A549 (cell line): ENCODE results near the gene OBP2A. TPM values are rescaled to one million over a fixed set of nuclear protein-coding genes. Genes with fewer than 3 reads are reported as not detected.

Experiments used
- ATAC-seq, 2 experiments: fragments of 200-7000 bp in 1 of 2; fragments of >200 bp in 1 of 2; cut with Nextera tagmentation in 1 of 2; cut with Tn5 transposase in 1 of 2; 3 replicates each; pipeline versions ENCODE4 v1.8.0 to v1.9.1; 2018 to 2020; ENCODE audit warnings: mild to moderate bottlenecking in 1 of 2, moderate library complexity in 1 of 2
- CTCF ChIA-PET: fragments of 300-600 bp; sonication (Branson Sonifier 250); formaldehyde crosslinking; extraction: SDS; loops from one replicate; lab custom pipeline; 2021; ENCODE audit warnings: antibody characterized with exemption, inconsistent platforms; lab: Yijun Ruan, JAX
- POLR2A ChIA-PET: fragments of 350-600 bp; formaldehyde crosslinking; extraction: SDS; loops from one replicate; lab custom pipeline; 2021; ENCODE audit warnings: antibody characterized with exemption, inconsistent platforms; lab: Yijun Ruan, JAX
- DNase-seq, 2 experiments: peaks; one replicate each; pipeline versions ENCODE4 v3.0.0 to v3.0.0-alpha.2; 2011 to 2016; ENCODE audit warnings: low read depth in 1 of 2, low spot score in 1 of 2
- FAIRE-seq: peaks from 2 replicates; lab custom pipeline; 2011; peaks lifted over from hg19 to GRCh38; lab: Jason Lieb, UNC
- H3K27ac ChIP-seq, 2 experiments: fragments of >200 bp; sonication (Bioruptor Twin); formaldehyde crosslinking; 3 replicates each; pipeline ENCODE4 v1.5.1; 2016 to 2017
- H3K4me1 ChIP-seq: fragments of >200 bp; sonication (Bioruptor Twin); formaldehyde crosslinking; 3 replicates; pipeline ENCODE4 v1.6.1; 2016
- H3K4me2 ChIP-seq: fragments of >200 bp; sonication (Bioruptor Twin); formaldehyde crosslinking; 3 replicates; pipeline ENCODE4 v1.6.1; 2016
- H3K4me3 ChIP-seq: fragments of >200 bp; sonication (Bioruptor Twin); formaldehyde crosslinking; 3 replicates; pipeline ENCODE4 v1.5.1; 2016
- H3K9me3 ChIP-seq: fragments of >200 bp; sonication (Bioruptor Twin); formaldehyde crosslinking; 3 replicates; pipeline ENCODE4 v1.6.1; 2016
- BCL3 ChIP-seq: fragments of >200 bp; sonication (Bioruptor Twin); formaldehyde crosslinking; IDR thresholded peaks from 3 replicates; pipeline ENCODE4 v1.6.1; 2016
- CHD4 ChIP-seq: fragments of 200-600 bp; sonication (generic); IDR thresholded peaks from 2 replicates; pipeline ENCODE4 v1.6.1; 2016; ENCODE audit warnings: antibody characterized with exemption, mild to moderate bottlenecking, borderline replicate concordance
- CTCF ChIP-seq: fragments of >200 bp; sonication (Bioruptor Twin); formaldehyde crosslinking; IDR thresholded peaks from 3 replicates; pipeline ENCODE4 v1.5.1; 2016
- E2F6 ChIP-seq: IDR thresholded peaks from 2 replicates; pipeline ENCODE4 v1.6.1; 2012; ENCODE audit warnings: low read depth, borderline replicate concordance
- EHF ChIP-seq: fragments of 250-450 bp; sonication (Bioruptor Pico); IDR thresholded peaks from 2 replicates; pipeline ENCODE4 v1.5.0; 2020; ENCODE audit warnings: mild to moderate bottlenecking
- ELK1 ChIP-seq: fragments of 150-350 bp; IDR thresholded peaks from 2 replicates; pipeline ENCODE4 v1.6.1; 2014; ENCODE audit warnings: low read depth, mild to moderate bottlenecking, low read length
- ESRRA ChIP-seq: fragments of 150-350 bp; IDR thresholded peaks from 2 replicates; pipeline ENCODE4 v1.6.1; 2014; ENCODE audit warnings: mild to moderate bottlenecking, low read length, borderline replicate concordance
- FOSB ChIP-seq: fragments of 250-450 bp; sonication (Bioruptor Pico); IDR thresholded peaks from 2 replicates; pipeline ENCODE4 v1.5.0; 2020; ENCODE audit warnings: mild to moderate bottlenecking, moderate library complexity
- FOSL2 ChIP-seq, 2 experiments: fragments of 450-650 bp in 1 of 2; fragments of >200 bp in 1 of 2; sonication (Bioruptor Twin) in 1 of 2; formaldehyde crosslinking; IDR thresholded peaks; 2 replicates each; pipeline versions ENCODE4 v1.5.0 to v1.6.1; 2016 to 2020; ENCODE audit warnings: mild to moderate bottlenecking in 1 of 2, moderate library complexity in 1 of 2
- GATA3 ChIP-seq: IDR thresholded peaks from 2 replicates; pipeline ENCODE4 v1.6.1; 2012; ENCODE audit warnings: borderline replicate concordance
- HOXA7 ChIP-seq: fragments of 250-450 bp; sonication (Bioruptor Pico); IDR thresholded peaks from 2 replicates; pipeline ENCODE4 v1.5.0; 2020; ENCODE audit warnings: mild to moderate bottlenecking, moderate library complexity
- JUN ChIP-seq, 2 experiments: fragments of >200 bp; sonication (Bioruptor Twin); formaldehyde crosslinking; IDR thresholded peaks; 2 replicates in 1 of 2; 3 replicates in 1 of 2; pipeline ENCODE4 v1.6.1; 2016 to 2017
- KDM5A ChIP-seq: fragments of 200-600 bp; sonication (generic); IDR thresholded peaks from 2 replicates; pipeline ENCODE4 v1.6.1; 2016; ENCODE audit warnings: antibody characterized with exemption, mild to moderate bottlenecking
- MAFK ChIP-seq: fragments of 450-650 bp; IDR thresholded peaks from 2 replicates; pipeline ENCODE4 v1.6.1; 2014; ENCODE audit not compliant: partially characterized antibody
- PBX3 ChIP-seq: IDR thresholded peaks from 2 replicates; pipeline ENCODE4 v1.6.1; 2012
- POLR2AphosphoS2 ChIP-seq: conservative IDR thresholded peaks from 2 replicates; pipeline ENCODE4 v1.6.1; 2012; ENCODE audit warnings: low read length, improper control_type of control experiment, inconsistent platforms
- RARB ChIP-seq: fragments of 250-450 bp; sonication (Bioruptor Pico); IDR thresholded peaks from 2 replicates; pipeline ENCODE4 v1.8.0; 2021; ENCODE audit warnings: mild to moderate bottlenecking, moderate library complexity
- RCOR1 ChIP-seq: fragments of 150-350 bp; IDR thresholded peaks from 2 replicates; pipeline ENCODE4 v1.6.1; 2014; ENCODE audit warnings: antibody characterized with exemption, low read length, low read depth
- SREBF2 ChIP-seq: fragments of 450-650 bp; IDR thresholded peaks from 2 replicates; pipeline ENCODE4 v1.6.1; 2014; ENCODE audit warnings: mild to moderate bottlenecking, moderate library complexity
- ZFP36 ChIP-seq: fragments of 450-650 bp; IDR thresholded peaks from 2 replicates; pipeline ENCODE4 v1.6.1; 2014; ENCODE audit warnings: borderline replicate concordance; ENCODE audit not compliant: partially characterized antibody
- WGBS: methylation state at CpG from one replicate; pipeline ENCODE4 v1.1.6; 2017; ENCODE audit errors: missing lambda C conversion rate; 5-methylcytosine and 5-hydroxymethylcytosine counted together
- polyA plus RNA-seq, 4 experiments: library from polyadenylated mRNA; depleted of rRNA in 3 of 4; stranded (reverse); fragments of >200 nt; fragmentation: RNase III in 1 of 4; extraction: RNeasy Plus Mini Kit Qiagen cat#74134 plus additional on column Dnase treatment in 1 of 4; gene quantifications; 2 replicates in 3 of 4; 3 replicates in 1 of 4; pipeline ENCODE4 v1.2.3, GENCODE V29; 2011 to 2017

OBP2A gene
- polyA plus RNA-seq, 2 of the 4 experiments (the other 2 are of a cell fraction) = not detected

- 66% methylated on average over 9 of the region's 14 CpGs for WGBS
- no peak for FAIRE-seq
Observed at GRCh38 chr9:135551031-135551430, 5.1 kb downstream of the OBP2A start.

GRCh38 chr9:135551456-135551855, 5.5 kb downstream of the OBP2A start:
- WGBS = 69% methylated on average over 11 of the region's 13 CpGs
- no peak for FAIRE-seq
- no peak overlapping the region for H3K4me3 ChIP-seq
- no peak for ATAC-seq
- H3K4me2 ChIP-seq = no peak overlapping the region
- CTCF ChIA-PET = interaction anchor here (0.6 to 1.8 kb wide), 5 partner anchors 11 to 110 kb away, joined by 3 to 4 read pairs (median 3); no protein-coding TSS in a partner anchor
- H3K9me3 ChIP-seq = no peaks in the 10 kb centered on the region
- no peak for DNase-seq
- TF ChIP-seq KDM5A (no peak), ELK1 (no peak), FOSB (CRISPR knock-in tag) (no peak), SREBF2 (no peak), RCOR1 (no peak)
- H3K27ac ChIP-seq = no peak overlapping the region
- 0 out of 3 replicates have a peak, but pooled peaks cover 2% of the 10 kb centered on the region for H3K4me1 ChIP-seq
- POLR2A ChIA-PET = no interaction called here

More at GRCh38 chr9:135551031-135551430, 5.1 kb downstream of the OBP2A start:
- no peak for TF ChIP-seq HOXA7 (CRISPR knock-in tag)
- no peak for TF ChIP-seq CHD4
- no peak for TF ChIP-seq PBX3
- TF ChIP-seq RCOR1 = no peak
- TF ChIP-seq E2F6 = no peak
- TF ChIP-seq MAFK = no peak
- no peak for TF ChIP-seq FOSL2 (IDR thresholded peaks at IDR 0.05)
- TF ChIP-seq FOSL2 (CRISPR knock-in tag; IDR thresholded peaks at IDR 0.05) = no peak
- TF ChIP-seq POLR2AphosphoS2 = no peak
- no peak for TF ChIP-seq ESRRA
- no peak for TF ChIP-seq FOSB (CRISPR knock-in tag)
- no peak for TF ChIP-seq ELK1
- no peak for TF ChIP-seq ZFP36
- CTCF ChIA-PET = interaction anchor here (1.7 to 1.8 kb wide), 2 partner anchors 11 to 52 kb away, joined by 3 to 4 read pairs; no protein-coding TSS in a partner anchor
- POLR2A ChIA-PET = no interaction called here
- Histone ChIP-seq H3K4me2 (no peak overlapping the region), H3K4me3 (no peak overlapping the region), H3K27ac (no peak overlapping the region), H3K4me1 (0 out of 3 replicates have a peak, but pooled peaks cover 2% of the 10 kb centered on the region), H3K9me3 (no peaks in the 10 kb centered on the region)
- DNase-seq (no peak), ATAC-seq (no peak)

GRCh38 chr9:135552021-135552697, 6.2 kb downstream of the OBP2A start:
- WGBS = 58% methylated on average over 12 of the region's 18 CpGs
- TF ChIP-seq JUN (IDR thresholded peaks at IDR 0.05) (no peak), RARB (CRISPR knock-in tag) (no peak), CTCF (no peak), MAFK (no peak), GATA3 (no peak), EHF (no peak), BCL3 (no peak)
- Histone ChIP-seq H3K4me1 (0 out of 3 replicates have a peak, but pooled peaks cover 2% of the 10 kb centered on the region), H3K4me2 (no peak overlapping the region), H3K9me3 (no peaks in the 10 kb centered on the region), H3K27ac (no peak overlapping the region), H3K4me3 (no peak overlapping the region)
- FAIRE-seq (no peak), ATAC-seq (no peak), DNase-seq (no peak)
- POLR2A ChIA-PET = no interaction called here
- CTCF ChIA-PET = interaction anchor here (0.6 to 1.8 kb wide), 8 partner anchors 10 to 1881 kb away, joined by 3 to 4 read pairs (median 3); no protein-coding TSS in a partner anchor
